GM23338 (cell line): ENCODE measurements around the gene DSC2. TPM values are rescaled to one million over a fixed set of nuclear protein-coding genes. Genes with fewer than 3 reads are reported as not detected.
A peak's percentile ranks its signal among the peaks of the same experiment; 100 is the strongest.

Experiments used
- ATAC-seq: fragments of 200-7000 bp; cut with Tn5 transposase; 3 replicates; pipeline ENCODE4 v1.9.1; 2020
- DNase-seq: peaks from one replicate; pipeline ENCODE4 v3.0.0-alpha.2; 2015; ENCODE audit warnings: low spot score
- H2AFZ ChIP-seq: fragments of 200-600 bp; sonication (generic); 2 replicates; pipeline ENCODE4 v1.8.0; 2016; ENCODE audit warnings: antibody characterized with exemption, mild to moderate bottlenecking, moderate library complexity
- H3F3A ChIP-seq: fragments of 200-600 bp; sonication (generic); replicated peaks from 2 replicates; pipeline ENCODE4 v1.8.0; 2017; ENCODE audit warnings: antibody characterized with exemption, mixed run types, low read depth
- H3K27ac ChIP-seq: fragments of 200-600 bp; sonication (generic); 2 replicates; pipeline ENCODE4 v1.6.1; 2016; ENCODE audit warnings: low read depth
- H3K27me3 ChIP-seq: fragments of 200-600 bp; sonication (generic); 2 replicates; pipeline ENCODE4 v1.8.0; 2016; ENCODE audit warnings: mild to moderate bottlenecking, mixed run types, moderate library complexity; ENCODE audit not compliant: insufficient read depth
- H3K36me3 ChIP-seq: fragments of 200-600 bp; sonication (generic); 2 replicates; pipeline ENCODE4 v1.8.0; 2016; ENCODE audit warnings: mild to moderate bottlenecking; ENCODE audit not compliant: insufficient read depth
- H3K4me1 ChIP-seq: fragments of 200-600 bp; sonication (generic); 2 replicates; pipeline ENCODE4 v1.8.0; 2016; ENCODE audit warnings: mild to moderate bottlenecking, moderate library complexity; ENCODE audit not compliant: insufficient read depth
- H3K4me2 ChIP-seq: fragments of 200-600 bp; sonication (generic); 2 replicates; pipeline ENCODE4 v1.7.1; 2017; ENCODE audit warnings: mixed run types
- H3K4me3 ChIP-seq: fragments of 200-600 bp; sonication (generic); 2 replicates; pipeline ENCODE4 v1.6.1; 2016; ENCODE audit warnings: mixed run types
- H3K79me2 ChIP-seq: fragments of 200-600 bp; sonication (generic); replicated peaks from 2 replicates; pipeline ENCODE4 v1.8.0; 2017; ENCODE audit warnings: mild to moderate bottlenecking; ENCODE audit not compliant: insufficient read depth
- H3K9me2 ChIP-seq: fragments of 200-600 bp; sonication (generic); 2 replicates; pipeline ENCODE4 v1.8.0; 2017; ENCODE audit not compliant: insufficient read depth
- H4K20me1 ChIP-seq: fragments of 200-600 bp; sonication (generic); replicated peaks from 2 replicates; pipeline ENCODE4 v1.8.0; 2017; ENCODE audit warnings: mild to moderate bottlenecking; ENCODE audit not compliant: insufficient read depth
- H3K27ac Mint-ChIP-seq: 2 replicates; pipeline ENCODE4 v1.8.0; 2020; ENCODE audit warnings: inconsistent platforms, mild to moderate bottlenecking, moderate library complexity, mixed read lengths
- H3K27me3 Mint-ChIP-seq: 3 replicates; pipeline ENCODE4 v1.8.0; 2022; ENCODE audit warnings: low read depth, mild to moderate bottlenecking, moderate library complexity, mixed read lengths, inconsistent platforms; ENCODE audit not compliant: insufficient read depth, poor library complexity
- H3K36me3 Mint-ChIP-seq: 3 replicates; pipeline ENCODE4 v1.8.0; 2021; ENCODE audit warnings: low read depth, mild to moderate bottlenecking, inconsistent platforms, moderate library complexity, mixed read lengths
- H3K4me1 Mint-ChIP-seq: 3 replicates; pipeline ENCODE4 v1.8.0; 2020; ENCODE audit warnings: mild to moderate bottlenecking, inconsistent platforms, mixed read lengths
- H3K4me3 Mint-ChIP-seq: 3 replicates; pipeline ENCODE4 v1.8.0; 2021; ENCODE audit warnings: moderate library complexity, mild to moderate bottlenecking, inconsistent platforms, mixed read lengths
- H3K9me3 Mint-ChIP-seq: 3 replicates; pipeline ENCODE4 v1.8.0; 2020; ENCODE audit warnings: moderate library complexity, mild to moderate bottlenecking, inconsistent platforms, mixed read lengths
- CREB1 ChIP-seq: fragments of 250-450 bp; sonication (Bioruptor Pico); IDR thresholded peaks from 2 replicates; pipeline ENCODE4 v1.5.0; 2020; ENCODE audit warnings: low read depth, mild to moderate bottlenecking, moderate library complexity
- EZH2 ChIP-seq: fragments of 200-600 bp; sonication (generic); IDR thresholded peaks from one replicate; pipeline ENCODE4 v1.8.0; 2017; ENCODE audit warnings: antibody characterized with exemption, mild to moderate bottlenecking, low read depth; ENCODE audit not compliant: unreplicated experiment
- JUNB ChIP-seq: IDR thresholded peaks from one replicate; pipeline ENCODE4 v1.6.1; 2016; ENCODE audit warnings: antibody characterized with exemption; ENCODE audit not compliant: unreplicated experiment
- NANOG ChIP-seq: IDR thresholded peaks from 2 replicates; pipeline ENCODE4 v1.6.1; 2016; ENCODE audit warnings: antibody characterized with exemption, borderline replicate concordance
- POLR2AphosphoS5 ChIP-seq: IDR thresholded peaks from 2 replicates; pipeline ENCODE4 v1.6.1; 2016; ENCODE audit warnings: antibody characterized with exemption, low read depth
- STAT1 ChIP-seq: IDR thresholded peaks from one replicate; pipeline ENCODE4 v1.6.1; 2016; ENCODE audit warnings: antibody characterized with exemption; ENCODE audit not compliant: unreplicated experiment
- ZNF114 ChIP-seq: fragments of 250-450 bp; sonication (Bioruptor Pico); IDR thresholded peaks from 2 replicates; pipeline ENCODE4 v1.5.0; 2020; ENCODE audit warnings: mild to moderate bottlenecking, moderate library complexity
- ZNF331 ChIP-seq: fragments of 250-450 bp; sonication (Bioruptor Pico); IDR thresholded peaks from 2 replicates; pipeline ENCODE4 v1.5.0; 2020; ENCODE audit warnings: low read depth, mild to moderate bottlenecking, moderate library complexity
- polyA plus RNA-seq: library from polyadenylated mRNA; unstranded; fragments of >200 nt; fragmentation: Nextera tagmentation; extraction: Ambion mirVana; gene quantifications from 2 replicates; pipeline ENCODE4 v1.2.1, GENCODE V29; 2016
- total RNA-seq: library from RNA; depleted of rRNA; stranded (reverse); fragments of >200 nt; shearing (Covaris generic); gene quantifications from 2 replicates; pipeline ENCODE4 v1.2.3, GENCODE V29; 2014
- TF ChIP-seq, protein P1 (sequence below), 2 experiments: fragments of 200-600 bp in 1 of 2; sonication (generic) in 1 of 2; conservative IDR thresholded peaks; 2 replicates each; pipeline versions ENCODE4 v1.5.1 to v1.6.1; 2016 to 2017; ENCODE audit warnings: antibody characterized with exemption in 2 of 2, low read depth in 2 of 2, mild to moderate bottlenecking in 2 of 2, moderate library complexity in 1 of 2
- TF ChIP-seq, protein P2 (sequence below): IDR thresholded peaks from 2 replicates; pipeline ENCODE4 v1.6.1; 2016; ENCODE audit warnings: antibody characterized with exemption
- TF ChIP-seq, protein P3 (sequence below): fragments of 250-450 bp; sonication (Bioruptor Pico); IDR thresholded peaks from 2 replicates; pipeline ENCODE4 v1.5.0; 2020; ENCODE audit warnings: mild to moderate bottlenecking, moderate library complexity
- TF ChIP-seq, protein P4 (sequence below): IDR thresholded peaks from one replicate; pipeline ENCODE4 v1.6.1; 2018; ENCODE audit warnings: antibody characterized with exemption; ENCODE audit not compliant: unreplicated experiment

The DSC2 gene
- total and polyA plus RNA-seq, 2 experiments from 2014 or later, result 10.5 to 20.4 TPM

DNA sequence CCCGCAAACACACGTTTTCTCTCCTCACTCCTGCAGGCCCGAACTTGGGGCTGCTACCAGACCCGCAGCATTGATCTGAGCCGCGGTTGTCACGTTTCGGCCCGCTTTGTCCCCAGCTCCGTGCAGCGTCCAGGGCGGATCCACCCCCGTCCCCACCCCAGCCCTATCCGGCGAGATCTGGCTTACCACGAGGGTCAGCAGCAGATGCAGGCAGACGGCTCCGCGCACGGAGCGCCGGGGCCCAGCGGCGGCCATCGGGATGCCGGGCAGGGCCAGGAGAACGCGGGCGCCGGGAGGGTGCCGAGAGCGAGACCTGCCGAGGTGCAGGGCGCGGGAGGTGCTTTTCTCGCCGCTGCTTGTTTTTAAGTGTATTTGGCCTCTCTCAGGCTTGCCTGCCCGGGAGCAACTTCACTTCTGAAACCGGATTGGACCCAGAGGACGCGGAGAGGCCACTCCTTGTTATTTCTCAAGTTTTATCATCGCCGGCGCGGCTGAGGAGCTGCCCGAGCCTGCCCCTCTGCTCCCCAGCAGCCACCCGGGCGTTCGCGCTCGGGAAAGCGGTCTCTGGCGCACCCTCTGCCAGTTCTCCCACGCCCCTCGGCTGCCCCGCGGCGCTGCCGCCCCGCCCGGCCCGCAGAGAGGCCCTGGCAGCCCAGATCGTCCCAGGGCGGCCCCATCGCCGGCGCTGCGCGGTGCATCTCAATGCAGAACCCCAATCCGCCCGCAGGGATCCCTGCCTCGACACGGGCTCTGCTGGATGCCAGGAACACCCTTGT, 59.6 kb downstream of the DSC2 start, which contains the start of gene DSC3 (continued):
- TF ChIP-seq ZNF114, result no peak

DNA sequence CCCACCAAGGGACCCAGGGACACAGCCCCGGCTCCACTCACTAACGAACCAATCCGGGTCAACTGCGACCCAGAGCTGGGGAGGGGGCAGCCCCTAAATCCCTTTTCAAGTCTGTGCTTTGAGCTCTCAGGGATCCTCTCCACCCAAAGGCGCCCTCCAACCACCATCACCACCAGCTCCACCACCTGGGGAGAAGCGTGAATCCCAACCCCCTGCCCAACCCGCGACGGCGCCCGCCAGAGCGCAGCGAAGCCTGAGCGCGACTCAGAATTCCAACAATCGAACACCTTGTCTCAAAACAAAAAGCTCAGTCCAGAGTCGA, 60.2 kb downstream of the DSC2 start:
- DNase-seq, result no peak
- Mint-ChIP-seq H3K27ac (peak overlapping the region; percentile 55; the same call in 1 of the 2 replicates), H3K4me1 (peaks cover 30% of the 10 kb centered on the region)
- TF ChIP-seq, protein P1, sequence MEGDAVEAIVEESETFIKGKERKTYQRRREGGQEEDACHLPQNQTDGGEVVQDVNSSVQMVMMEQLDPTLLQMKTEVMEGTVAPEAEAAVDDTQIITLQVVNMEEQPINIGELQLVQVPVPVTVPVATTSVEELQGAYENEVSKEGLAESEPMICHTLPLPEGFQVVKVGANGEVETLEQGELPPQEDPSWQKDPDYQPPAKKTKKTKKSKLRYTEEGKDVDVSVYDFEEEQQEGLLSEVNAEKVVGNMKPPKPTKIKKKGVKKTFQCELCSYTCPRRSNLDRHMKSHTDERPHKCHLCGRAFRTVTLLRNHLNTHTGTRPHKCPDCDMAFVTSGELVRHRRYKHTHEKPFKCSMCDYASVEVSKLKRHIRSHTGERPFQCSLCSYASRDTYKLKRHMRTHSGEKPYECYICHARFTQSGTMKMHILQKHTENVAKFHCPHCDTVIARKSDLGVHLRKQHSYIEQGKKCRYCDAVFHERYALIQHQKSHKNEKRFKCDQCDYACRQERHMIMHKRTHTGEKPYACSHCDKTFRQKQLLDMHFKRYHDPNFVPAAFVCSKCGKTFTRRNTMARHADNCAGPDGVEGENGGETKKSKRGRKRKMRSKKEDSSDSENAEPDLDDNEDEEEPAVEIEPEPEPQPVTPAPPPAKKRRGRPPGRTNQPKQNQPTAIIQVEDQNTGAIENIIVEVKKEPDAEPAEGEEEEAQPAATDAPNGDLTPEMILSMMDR (conservative IDR thresholded peaks at IDR 0.05; ENCODE audit: low read depth in 2 of 2), result no peak
- TF ChIP-seq JUNB (no peak), STAT1 (no peak), CREB1 (no peak), POLR2AphosphoS5 (no peak), EZH2 (no peak), ZNF331 (CRISPR knock-in tag) (no peak), ZNF114 (no peak), NANOG (no peak)
- TF ChIP-seq, protein P2, sequence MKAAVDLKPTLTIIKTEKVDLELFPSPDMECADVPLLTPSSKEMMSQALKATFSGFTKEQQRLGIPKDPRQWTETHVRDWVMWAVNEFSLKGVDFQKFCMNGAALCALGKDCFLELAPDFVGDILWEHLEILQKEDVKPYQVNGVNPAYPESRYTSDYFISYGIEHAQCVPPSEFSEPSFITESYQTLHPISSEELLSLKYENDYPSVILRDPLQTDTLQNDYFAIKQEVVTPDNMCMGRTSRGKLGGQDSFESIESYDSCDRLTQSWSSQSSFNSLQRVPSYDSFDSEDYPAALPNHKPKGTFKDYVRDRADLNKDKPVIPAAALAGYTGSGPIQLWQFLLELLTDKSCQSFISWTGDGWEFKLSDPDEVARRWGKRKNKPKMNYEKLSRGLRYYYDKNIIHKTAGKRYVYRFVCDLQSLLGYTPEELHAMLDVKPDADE, result no peak
- TF ChIP-seq, protein P3, sequence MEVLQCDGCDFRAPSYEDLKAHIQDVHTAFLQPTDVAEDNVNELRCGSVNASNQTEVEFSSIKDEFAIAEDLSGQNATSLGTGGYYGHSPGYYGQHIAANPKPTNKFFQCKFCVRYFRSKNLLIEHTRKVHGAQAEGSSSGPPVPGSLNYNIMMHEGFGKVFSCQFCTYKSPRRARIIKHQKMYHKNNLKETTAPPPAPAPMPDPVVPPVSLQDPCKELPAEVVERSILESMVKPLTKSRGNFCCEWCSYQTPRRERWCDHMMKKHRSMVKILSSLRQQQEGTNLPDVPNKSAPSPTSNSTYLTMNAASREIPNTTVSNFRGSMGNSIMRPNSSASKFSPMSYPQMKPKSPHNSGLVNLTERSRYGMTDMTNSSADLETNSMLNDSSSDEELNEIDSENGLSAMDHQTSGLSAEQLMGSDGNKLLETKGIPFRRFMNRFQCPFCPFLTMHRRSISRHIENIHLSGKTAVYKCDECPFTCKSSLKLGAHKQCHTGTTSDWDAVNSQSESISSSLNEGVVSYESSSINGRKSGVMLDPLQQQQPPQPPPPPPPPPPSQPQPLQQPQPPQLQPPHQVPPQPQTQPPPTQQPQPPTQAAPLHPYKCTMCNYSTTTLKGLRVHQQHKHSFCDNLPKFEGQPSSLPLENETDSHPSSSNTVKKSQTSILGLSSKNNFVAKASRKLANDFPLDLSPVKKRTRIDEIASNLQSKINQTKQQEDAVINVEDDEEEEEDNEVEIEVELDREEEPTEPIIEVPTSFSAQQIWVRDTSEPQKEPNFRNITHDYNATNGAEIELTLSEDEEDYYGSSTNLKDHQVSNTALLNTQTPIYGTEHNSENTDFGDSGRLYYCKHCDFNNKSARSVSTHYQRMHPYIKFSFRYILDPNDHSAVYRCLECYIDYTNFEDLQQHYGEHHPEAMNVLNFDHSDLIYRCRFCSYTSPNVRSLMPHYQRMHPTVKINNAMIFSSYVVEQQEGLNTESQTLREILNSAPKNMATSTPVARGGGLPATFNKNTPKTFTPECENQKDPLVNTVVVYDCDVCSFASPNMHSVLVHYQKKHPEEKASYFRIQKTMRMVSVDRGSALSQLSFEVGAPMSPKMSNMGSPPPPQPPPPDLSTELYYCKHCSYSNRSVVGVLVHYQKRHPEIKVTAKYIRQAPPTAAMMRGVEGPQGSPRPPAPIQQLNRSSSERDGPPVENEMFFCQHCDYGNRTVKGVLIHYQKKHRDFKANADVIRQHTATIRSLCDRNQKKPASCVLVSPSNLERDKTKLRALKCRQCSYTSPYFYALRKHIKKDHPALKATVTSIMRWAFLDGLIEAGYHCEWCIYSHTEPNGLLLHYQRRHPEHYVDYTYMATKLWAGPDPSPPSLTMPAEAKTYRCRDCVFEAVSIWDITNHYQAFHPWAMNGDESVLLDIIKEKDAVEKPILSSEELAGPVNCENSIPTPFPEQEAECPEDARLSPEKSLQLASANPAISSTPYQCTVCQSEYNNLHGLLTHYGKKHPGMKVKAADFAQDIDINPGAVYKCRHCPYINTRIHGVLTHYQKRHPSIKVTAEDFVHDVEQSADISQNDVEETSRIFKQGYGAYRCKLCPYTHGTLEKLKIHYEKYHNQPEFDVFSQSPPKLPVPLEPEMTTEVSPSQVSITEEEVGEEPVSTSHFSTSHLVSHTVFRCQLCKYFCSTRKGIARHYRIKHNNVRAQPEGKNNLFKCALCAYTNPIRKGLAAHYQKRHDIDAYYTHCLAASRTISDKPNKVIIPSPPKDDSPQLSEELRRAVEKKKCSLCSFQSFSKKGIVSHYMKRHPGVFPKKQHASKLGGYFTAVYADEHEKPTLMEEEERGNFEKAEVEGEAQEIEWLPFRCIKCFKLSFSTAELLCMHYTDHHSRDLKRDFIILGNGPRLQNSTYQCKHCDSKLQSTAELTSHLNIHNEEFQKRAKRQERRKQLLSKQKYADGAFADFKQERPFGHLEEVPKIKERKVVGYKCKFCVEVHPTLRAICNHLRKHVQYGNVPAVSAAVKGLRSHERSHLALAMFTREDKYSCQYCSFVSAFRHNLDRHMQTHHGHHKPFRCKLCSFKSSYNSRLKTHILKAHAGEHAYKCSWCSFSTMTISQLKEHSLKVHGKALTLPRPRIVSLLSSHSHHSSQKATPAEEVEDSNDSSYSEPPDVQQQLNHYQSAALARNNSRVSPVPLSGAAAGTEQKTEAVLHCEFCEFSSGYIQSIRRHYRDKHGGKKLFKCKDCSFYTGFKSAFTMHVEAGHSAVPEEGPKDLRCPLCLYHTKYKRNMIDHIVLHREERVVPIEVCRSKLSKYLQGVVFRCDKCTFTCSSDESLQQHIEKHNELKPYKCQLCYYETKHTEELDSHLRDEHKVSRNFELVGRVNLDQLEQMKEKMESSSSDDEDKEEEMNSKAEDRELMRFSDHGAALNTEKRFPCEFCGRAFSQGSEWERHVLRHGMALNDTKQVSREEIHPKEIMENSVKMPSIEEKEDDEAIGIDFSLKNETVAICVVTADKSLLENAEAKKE (CRISPR knock-in tag), result no peak
- TF ChIP-seq, protein P4, sequence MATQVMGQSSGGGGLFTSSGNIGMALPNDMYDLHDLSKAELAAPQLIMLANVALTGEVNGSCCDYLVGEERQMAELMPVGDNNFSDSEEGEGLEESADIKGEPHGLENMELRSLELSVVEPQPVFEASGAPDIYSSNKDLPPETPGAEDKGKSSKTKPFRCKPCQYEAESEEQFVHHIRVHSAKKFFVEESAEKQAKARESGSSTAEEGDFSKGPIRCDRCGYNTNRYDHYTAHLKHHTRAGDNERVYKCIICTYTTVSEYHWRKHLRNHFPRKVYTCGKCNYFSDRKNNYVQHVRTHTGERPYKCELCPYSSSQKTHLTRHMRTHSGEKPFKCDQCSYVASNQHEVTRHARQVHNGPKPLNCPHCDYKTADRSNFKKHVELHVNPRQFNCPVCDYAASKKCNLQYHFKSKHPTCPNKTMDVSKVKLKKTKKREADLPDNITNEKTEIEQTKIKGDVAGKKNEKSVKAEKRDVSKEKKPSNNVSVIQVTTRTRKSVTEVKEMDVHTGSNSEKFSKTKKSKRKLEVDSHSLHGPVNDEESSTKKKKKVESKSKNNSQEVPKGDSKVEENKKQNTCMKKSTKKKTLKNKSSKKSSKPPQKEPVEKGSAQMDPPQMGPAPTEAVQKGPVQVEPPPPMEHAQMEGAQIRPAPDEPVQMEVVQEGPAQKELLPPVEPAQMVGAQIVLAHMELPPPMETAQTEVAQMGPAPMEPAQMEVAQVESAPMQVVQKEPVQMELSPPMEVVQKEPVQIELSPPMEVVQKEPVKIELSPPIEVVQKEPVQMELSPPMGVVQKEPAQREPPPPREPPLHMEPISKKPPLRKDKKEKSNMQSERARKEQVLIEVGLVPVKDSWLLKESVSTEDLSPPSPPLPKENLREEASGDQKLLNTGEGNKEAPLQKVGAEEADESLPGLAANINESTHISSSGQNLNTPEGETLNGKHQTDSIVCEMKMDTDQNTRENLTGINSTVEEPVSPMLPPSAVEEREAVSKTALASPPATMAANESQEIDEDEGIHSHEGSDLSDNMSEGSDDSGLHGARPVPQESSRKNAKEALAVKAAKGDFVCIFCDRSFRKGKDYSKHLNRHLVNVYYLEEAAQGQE, result no peak

More for the DNA sequence above, 60.2 kb downstream of the DSC2 start:
- no peaks in the 10 kb centered on the region for H4K20me1 ChIP-seq
- H3K9me2 ChIP-seq, result peaks cover 6% of the 10 kb centered on the region; the same call in 1 of the 2 replicates
- no peaks in the 10 kb centered on the region for H3K36me3 ChIP-seq
- no peaks in the 10 kb centered on the region; the same call in 2 of the 3 replicates for H3K9me3 Mint-ChIP-seq
- H3F3A ChIP-seq, result peaks cover 6% of the 10 kb centered on the region; the same call in 1 of the 2 replicates
- no peak overlapping the region for H3K27ac ChIP-seq
- peak overlapping the region; percentile 96 for H2AFZ ChIP-seq
- peaks cover 47% of the 10 kb centered on the region for H3K27me3 Mint-ChIP-seq
- no peaks in the 10 kb centered on the region; the same call in 2 of the 3 replicates for H3K36me3 Mint-ChIP-seq
- peak; percentile 26 for ATAC-seq
- peaks cover 24% of the 10 kb centered on the region for H3K4me1 ChIP-seq
- H3K27me3 ChIP-seq, result peaks cover 73% of the 10 kb centered on the region
- H3K79me2 ChIP-seq, result no peaks in the 10 kb centered on the region
- H3K4me3 Mint-ChIP-seq, result peak overlapping the region; percentile 88
- peak overlapping the region; percentile 92 for H3K4me2 ChIP-seq
- peak overlapping the region; percentile 71 for H3K4me3 ChIP-seq
